ENCODE measurements around the gene UBP1.
A peak's percentile ranks its signal among the peaks of the same experiment; 100 is the strongest.
"Not testable (repeated sequence)": the region's sequence is repeated elsewhere in the genome, so short reads cannot be mapped to it uniquely, and the experiment has no call there.

The UBP1 gene

GRCh38 chr3:33430571-33430970, 9.6 kb downstream of the UBP1 start:
- DNase-seq: no peak

- DNase-seq: peak in 1 of 3 donors; percentile 25
Observed at GRCh38 chr3:33430061-33430460, 10.1 kb downstream of the UBP1 start.

GRCh38 chr3:33429306-33429705, 10.9 kb downstream of the UBP1 start:
- DNase-seq: peak in 2 of 3 donors; percentile 37 to 44

GRCh38 chr3:33428734-33429133, 11.5 kb downstream of the UBP1 start:
- peak; percentile 73 to 83 (median 74) for DNase-seq

- DNase-seq: peak in 1 of 3 donors; percentile 53
Observed at GRCh38 chr3:33426630-33427317, 13.4 kb downstream of the UBP1 start.

GRCh38 chr3:33426068-33426467, 14.1 kb downstream of the UBP1 start:
- DNase-seq: no peak

GRCh38 chr3:33425453-33425852, 14.8 kb downstream of the UBP1 start:
- peak; percentile 24 to 60 (median 50) for DNase-seq

GRCh38 chr3:33424606-33425452, 15.4 kb downstream of the UBP1 start:
- peak; percentile 22 to 42 (median 33) for DNase-seq

- peak in 1 of 3 donors; percentile 30 for DNase-seq
Observed at GRCh38 chr3:33420966-33421365, 19.2 kb downstream of the UBP1 start.

GRCh38 chr3:33419948-33420347, 20.3 kb downstream of the UBP1 start:
- peak; percentile 19 to 62 (median 48) for DNase-seq

- DNase-seq: peak in 2 of 3 donors; percentile 24 to 40
Observed at GRCh38 chr3:33417066-33417673, 23.0 kb downstream of the UBP1 start.

- not testable (repeated sequence) for DNase-seq
Observed at GRCh38 chr3:33410816-33411215, 29.4 kb downstream of the UBP1 start.

GRCh38 chr3:33403756-33404155, 36.4 kb downstream of the UBP1 start:
- no peak for DNase-seq

GRCh38 chr3:33402936-33403335, 37.3 kb downstream of the UBP1 start:
- no peak for DNase-seq

GRCh38 chr3:33401781-33402180, 38.4 kb downstream of the UBP1 start:
- no peak for DNase-seq

GRCh38 chr3:33398410-33398809, 41.8 kb downstream of the UBP1 start:
- no peak for DNase-seq

- no peak for DNase-seq
Observed at GRCh38 chr3:33395900-33396299, 44.3 kb downstream of the UBP1 start.

- no peak for DNase-seq
Observed at GRCh38 chr3:33394403-33395054, 45.7 kb downstream of the UBP1 start.

GRCh38 chr3:33392703-33393125, 47.5 kb downstream of the UBP1 start:
- DNase-seq: peak; percentile 8 to 50 (median 23)

GRCh38 chr3:33392144-33392543, 48.1 kb downstream of the UBP1 start:
- no peak for DNase-seq

GRCh38 chr3:33391255-33391995, 48.8 kb downstream of the UBP1 start:
- DNase-seq: no peak

GRCh38 chr3:33389908-33390307, 50.3 kb downstream of the UBP1 start:
- no peak for DNase-seq
